Myocyte (in vitro differentiated cells): Measurements from ENCODE around the gene NPBWR2. TPM values are rescaled to one million over a fixed set of nuclear protein-coding genes. Genes with fewer than 3 reads are reported as not detected.
"Not testable (repeated sequence)": the region's sequence is repeated elsewhere in the genome, so short reads cannot be mapped to it uniquely, and the experiment has no call there.

Experiments used
- DNase-seq: peaks from one replicate; pipeline ENCODE4 v3.0.0-alpha.2; 2012; ENCODE audit warnings: low read depth
- total RNA-seq: library from RNA; depleted of rRNA; stranded (reverse); fragments of >200 nt; gene quantifications from 2 replicates; pipeline ENCODE4 v1.2.3, GENCODE V29; 2014

NPBWR2 gene
- total RNA-seq, 1 donor from 2014 or later = not detected

DNA sequence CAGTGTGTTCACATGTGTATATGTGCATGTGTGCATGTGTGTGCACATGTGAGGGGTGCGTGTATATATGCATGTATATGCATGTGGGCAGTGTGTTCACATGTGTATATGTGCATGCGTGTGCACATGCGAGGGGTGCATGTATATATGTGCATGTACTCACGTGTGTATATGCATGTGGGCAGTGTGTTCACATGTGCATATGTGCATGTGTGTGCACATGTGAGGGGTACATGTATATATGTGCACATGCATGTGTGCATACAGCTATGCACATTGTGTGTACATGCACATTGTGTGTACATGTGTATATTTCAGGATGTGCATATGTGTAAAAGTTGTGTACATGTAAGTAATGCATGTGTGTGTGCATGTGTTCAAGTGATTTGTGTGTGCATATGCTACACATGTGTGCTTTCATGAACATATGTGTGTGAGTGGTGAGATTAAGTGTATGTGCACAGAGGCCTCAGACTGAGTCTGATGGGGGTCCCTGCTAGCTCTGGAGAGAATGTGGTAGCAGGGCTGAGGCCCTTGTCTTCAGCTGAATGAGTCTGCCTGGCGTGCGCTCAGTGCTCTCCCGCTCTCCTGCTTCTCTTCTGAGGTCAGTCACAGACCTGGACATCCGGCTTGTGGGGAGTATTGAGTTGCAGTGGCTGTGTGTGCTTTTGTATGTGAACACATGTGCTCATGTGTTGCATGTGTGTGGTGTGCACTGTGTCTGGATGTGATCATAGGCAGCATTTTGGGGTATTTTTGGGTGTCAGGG, 37.0 kb upstream of the NPBWR2 start:
- DNase-seq = no peak

DNA sequence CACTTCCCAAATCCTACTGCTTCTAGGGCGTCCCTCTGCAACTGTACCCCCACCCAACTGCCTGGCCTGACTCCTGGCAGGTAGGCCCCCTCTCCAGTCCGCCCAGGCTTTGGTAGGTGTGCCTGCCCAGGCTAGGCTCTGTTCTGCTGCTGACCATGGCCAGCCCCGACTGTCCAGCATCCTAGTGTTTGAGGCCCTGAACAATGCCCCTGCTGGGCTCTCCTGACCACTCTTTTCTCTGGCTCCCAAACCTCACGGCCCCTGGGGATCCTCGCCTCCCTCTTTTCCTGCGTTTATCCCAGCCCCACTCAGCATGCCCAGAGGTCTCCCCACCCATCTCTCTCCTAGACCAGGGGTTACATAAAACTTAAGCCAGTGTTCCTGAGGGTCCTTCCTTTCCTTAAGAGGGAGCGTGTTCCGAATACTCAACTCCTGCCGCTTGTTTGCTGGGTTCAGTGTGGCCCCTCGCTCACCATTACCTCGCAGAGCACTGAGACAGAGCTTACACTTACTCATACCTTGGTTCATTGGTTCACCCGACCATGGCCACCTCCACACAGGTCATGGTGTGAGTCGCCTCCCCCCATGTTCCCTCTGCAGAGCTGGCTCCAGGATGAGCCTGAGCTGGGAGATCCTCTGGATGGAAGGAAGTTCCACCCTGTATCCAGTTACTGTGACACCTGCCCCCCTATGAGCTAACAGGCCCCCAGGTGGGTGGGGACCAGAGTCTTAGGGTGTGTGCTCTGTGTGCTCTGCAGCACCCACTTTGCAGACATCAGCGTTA, 35.8 kb upstream of the NPBWR2 start:
- DNase-seq = no peak

DNA sequence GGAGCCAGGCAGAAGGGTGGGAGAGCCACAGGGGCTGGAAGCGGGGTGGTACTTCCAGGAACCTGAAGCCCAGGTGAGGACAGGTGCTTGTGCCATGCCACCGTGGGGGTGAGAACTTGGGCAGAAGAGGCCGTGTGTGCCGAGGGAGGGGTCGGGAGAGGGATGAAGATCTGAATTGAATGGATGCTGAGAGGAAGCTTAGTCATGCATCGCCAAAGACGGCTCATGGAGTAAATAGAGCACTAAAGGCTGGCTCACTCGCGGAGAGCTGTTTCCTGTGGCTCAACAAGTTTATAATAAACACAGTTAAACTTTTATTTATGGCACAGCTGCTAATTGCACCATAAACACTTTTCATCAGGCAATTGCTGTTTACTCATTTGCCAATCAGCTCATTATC, 35.2 kb upstream of the NPBWR2 start:
- DNase-seq = no peak

DNA sequence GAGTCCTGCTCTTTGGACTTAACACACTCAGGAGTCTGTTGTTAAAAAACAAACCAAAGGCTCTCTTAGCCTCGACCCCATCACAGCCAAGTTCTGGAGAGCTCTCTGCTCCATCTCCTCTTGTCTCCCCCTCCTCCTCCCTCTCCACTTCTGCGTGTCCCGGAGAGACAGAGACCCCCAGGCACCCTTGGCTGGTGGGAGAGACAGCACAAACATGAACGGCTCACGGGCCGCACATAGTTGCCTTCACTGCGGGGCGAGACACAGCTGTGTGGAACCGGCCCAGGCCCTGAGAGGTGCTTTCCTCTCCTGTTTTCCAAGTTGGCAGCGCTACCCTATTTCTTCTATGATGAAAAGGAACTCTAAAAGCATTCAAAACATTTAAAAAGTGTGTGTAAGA, 33.6 kb upstream of the NPBWR2 start:
- no peak for DNase-seq

DNA sequence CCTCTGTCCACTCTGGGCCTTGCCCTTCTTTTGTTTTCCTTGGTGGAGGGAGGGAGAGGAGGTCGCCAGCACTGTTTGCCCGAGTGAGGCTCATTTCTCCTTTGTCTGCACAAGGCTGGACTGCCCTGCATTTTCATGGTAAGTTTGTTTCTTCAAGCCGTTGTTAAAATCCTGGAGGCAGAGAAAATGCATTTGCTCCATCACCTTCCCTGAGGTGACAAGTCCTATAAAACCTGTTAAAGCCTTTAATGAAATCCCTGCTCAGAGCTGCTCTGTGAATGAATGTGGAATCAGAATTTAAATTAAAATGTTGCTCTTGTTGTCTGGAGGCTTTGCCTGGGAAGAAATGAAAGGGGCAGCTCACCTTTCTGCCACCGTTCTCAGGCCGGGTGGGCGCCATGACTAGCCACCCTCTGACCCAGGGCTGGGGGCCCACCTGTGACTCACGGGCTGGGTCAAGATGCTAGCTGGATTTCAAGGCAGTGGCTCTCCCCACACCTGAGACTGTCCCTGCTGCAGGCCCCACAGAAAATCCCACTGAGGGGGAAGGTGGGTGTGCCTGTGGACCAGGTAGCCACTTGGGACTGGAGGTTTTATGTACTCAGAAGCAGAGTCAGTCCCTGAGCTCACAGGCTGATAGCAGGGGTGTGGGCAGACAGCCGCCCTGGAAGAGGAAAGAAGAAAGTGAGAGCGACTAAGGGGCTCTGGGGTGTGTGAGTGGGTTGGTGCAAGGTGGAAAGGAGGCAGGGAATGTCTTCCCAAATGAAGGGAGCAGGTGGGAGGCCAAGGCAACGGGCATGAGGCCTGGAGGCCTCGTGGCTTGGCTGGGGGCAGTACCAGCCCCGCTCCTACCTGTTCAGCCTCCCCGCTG, 32.9 kb upstream of the NPBWR2 start:
- DNase-seq = no peak

DNA sequence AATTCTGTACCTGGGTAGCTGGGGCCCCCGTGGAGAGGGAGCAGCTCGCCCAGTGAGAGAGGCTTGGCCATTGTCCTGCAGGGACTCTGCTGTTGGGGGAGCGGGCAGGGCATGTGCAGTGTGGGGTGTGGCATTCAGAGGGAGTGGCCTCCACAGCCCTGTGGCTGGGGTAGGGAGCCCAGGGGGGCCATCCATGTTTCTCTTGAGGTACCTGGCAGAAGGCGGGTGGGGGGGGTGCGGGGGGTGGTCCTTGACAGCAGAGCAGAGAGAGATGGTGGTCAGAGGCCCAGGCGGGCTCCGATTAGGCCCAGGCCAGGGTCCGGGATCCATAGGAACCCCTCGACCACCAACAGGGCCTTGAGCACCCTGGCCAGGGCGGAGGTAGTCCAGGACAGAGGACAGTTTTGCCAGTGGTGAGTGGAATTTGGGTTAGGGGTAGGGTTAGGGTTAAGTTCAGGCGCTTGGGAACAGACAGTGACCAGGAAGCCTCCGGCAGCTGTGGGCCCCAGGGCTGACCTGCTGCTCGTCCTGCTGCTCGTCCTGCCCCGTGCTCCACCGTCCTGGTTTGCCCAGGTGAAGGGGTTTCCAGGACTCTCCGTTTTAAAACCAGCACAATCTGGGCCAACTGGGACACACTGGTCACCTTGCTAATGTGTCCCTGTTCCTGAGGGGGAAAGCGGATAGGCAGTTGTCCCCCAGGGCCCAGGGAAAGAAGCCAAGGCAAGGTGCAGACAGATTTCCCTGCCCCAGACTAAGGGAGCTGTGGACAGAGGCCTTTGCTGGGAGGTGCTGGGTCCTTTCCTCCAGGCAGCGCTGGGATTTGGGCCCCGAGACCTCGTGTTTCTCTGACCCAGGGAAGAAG, 32.1 kb upstream of the NPBWR2 start:
- DNase-seq = no peak

DNA sequence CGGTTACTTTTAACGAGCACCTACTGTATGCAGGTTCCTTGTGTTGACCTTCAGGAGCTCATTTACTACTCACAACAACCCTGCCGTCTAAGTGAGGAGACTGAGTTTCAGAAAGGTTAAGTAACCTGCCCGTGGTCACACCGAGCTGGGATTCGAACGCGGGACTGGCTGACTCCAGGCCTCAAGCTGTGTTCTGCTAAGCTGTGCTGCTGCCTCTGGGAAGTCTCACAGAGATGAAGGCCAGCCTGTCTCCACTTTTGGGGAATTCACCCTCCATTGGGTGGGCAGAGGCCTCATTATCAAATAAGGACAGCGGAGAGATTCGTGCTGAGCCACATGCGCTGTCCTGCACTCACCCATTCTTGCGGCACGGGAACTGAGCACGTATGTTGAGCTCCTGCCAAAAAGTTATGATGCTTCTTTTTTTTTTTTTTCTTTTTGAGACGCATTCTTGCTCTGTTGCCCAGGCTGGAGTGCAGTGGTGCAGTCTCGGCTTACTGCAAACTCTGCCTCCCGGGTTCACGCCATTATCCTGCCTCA, 31.0 kb upstream of the NPBWR2 start:
- DNase-seq = no peak

DNA sequence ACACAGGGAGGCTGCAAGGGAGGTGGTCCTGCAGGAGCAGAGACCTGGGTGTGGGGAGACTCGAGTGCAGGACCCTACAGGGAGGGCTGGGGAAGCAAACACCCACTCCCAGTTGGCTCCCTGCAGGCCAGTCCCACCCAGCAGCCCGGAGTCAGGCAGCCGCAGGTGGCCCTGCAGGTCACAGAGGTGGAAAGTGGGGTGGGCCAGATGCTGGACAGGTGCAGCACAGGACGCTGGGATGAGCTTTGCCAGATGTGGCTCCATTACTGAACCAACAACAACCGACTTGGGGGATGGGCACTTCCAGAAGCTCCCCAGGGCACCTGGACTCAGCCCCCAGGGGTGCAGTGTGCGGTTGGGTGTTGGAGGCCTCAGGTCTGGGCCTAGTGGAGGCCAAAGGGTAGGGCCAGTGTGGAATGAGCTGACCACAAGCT, 30.2 kb upstream of the NPBWR2 start:
- no peak for DNase-seq

DNA sequence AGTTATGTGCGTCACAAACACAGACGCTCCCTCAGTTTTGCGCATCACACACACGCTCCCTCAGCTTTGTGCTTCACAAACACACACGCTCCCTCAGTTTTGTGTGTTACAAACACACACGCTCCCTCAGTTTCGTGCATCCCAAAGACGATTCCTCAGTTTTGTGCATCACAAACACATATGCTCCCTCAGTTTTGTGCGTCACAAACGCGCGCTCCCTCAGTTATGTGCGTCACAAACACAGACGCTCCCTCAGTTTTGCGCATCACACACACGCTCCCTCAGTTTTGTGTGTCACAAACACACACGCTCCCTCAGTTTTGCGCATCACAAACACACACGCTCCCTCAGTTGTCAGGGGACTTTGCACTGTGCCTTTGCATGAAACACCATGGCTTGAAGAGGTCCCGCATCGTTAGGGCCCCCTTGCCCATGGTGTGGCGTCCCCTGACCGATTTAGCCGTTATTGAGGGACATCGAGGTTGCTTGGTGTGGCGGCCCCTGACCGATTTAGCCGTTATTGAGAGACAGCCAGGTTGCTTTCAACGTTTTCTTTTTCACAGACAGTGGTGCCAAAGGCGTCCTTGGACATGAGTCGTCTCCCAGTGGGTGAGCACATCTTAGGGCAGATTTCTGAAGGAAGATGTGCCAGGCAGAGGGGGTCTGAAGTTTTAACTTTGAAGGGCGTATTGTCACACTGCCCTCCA, 28.8 kb upstream of the NPBWR2 start:
- DNase-seq = no peak

DNA sequence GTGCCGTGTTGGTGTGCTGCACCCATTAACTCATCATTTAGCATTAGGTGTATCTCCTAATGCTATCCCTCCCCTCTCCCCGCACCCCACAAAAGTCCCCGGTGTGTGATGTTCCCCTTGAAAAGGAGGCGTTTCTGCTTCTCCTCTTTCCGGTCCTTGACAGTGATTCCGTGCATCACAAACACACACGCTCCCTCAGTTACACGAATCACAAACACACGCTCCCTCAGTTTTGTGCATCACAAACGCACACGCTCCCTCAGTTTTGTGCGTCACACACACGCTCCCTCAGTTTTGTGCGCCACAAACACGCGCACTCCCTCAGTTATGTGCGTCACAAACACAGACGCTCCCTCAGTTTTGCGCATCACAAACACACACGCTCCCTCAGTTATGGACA, 27.4 kb upstream of the NPBWR2 start:
- DNase-seq = not testable (repeated sequence)

DNA sequence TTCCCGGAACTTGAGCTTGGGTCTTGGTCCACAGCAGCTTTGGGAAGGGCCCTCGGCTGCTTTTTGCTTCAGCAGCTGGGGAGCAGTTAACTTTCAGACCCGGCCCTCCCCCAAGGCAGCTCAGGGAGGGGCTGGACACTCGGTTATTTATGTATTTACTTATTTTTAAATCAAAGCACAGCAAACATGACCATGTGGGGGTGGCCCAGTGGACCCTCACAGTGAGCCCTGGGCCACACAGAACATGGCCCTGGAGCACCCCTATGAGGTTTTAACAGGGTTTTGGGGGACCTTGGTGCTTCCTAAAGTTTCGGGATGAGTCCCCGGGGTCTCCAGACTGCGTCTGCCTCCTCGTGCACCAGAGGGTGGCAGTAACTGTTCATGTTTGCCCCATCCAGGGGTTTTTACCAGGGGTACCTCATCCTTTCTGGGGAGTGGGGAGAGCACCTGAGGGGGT, 26.6 kb upstream of the NPBWR2 start:
- no peak for DNase-seq

DNA sequence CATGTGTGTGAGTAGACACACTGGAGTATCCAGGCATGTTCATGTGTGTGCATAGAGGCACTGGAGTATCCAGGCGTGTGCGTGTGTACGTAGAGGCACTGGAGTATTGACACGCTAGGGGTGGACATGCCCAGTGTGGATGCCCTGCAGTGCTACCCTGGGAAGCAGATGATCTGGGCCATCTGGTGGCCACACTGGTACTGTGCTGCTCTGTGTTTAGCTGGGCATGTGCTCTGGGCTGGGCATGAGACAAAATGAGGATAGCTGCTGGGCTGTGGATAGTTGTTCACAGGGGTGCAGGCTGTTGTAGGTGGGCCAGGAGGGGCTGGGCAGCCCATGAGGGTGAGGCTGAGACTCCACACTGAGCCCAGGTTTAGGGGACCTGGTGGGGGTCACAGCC, 24.0 kb upstream of the NPBWR2 start:
- DNase-seq = no peak

DNA sequence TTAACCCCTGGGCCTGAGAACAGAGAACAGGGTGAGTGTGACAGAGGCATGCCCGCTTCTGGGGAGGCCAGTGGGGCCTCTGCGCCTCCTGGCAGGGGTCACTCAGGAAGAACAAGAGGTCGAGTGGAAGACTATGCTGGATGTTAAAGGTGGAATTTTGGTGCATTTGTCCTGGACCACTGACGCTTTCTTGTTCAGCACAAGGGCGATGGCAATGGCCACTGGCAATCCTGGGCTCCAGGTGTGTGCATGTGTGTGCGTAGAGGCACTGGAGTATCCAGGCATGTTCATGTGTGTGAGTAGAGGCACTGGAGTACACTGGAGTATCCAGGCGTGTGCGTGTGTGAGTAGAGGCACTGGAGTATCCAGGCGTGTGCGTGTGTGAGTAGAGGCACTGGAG, 23.5 kb upstream of the NPBWR2 start:
- DNase-seq = no peak

DNA sequence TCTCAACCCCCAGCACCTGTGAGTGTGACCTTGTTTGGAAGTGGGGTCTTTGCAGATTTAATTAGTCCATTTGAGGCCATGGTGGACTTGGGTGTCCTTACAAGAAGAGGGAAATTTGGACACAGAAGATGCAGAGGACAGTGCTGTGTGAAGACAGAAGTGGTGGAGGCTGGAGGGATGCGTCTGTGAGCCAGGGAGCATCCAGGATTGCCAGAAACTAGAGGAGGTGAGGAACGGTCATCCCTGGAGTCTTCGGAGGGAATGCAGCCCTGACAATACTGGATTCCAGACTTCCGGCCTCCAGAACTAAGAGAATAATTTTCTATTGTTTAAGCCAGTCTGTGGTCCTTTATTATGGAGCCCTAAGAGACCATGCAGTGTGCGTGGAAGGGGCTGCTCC, 22.9 kb upstream of the NPBWR2 start:
- DNase-seq = no peak

DNA sequence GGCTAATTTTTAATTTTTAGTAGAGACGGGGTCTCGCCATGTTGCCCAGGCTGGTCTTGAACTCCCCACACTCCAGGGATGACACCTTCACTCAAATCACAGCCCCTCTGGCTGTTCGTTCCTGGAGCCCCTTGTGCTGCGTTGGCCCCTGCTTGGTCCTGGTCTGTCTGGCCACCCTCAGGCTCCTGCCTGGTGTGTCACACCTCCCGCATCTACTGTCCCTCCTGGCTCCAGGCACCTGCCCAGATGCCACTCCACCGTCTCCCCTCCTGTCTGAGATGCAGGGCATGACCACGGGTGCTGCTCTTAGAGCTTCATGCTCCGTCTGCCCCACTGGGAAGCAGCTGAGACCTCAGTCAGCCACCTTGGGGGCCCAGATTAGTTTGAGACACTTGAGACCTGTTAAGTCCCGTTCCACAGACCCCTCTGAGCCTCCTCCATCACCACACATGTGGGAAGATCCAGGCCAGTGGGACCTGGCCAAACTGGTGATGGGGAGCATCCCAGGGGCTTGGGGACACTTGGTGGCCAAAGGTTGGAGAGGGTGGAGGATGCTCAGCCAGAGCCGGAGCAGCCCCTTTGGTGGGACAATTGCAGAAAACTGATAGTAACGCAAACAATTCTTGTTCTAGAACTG, 21.9 kb upstream of the NPBWR2 start:
- no peak for DNase-seq

DNA sequence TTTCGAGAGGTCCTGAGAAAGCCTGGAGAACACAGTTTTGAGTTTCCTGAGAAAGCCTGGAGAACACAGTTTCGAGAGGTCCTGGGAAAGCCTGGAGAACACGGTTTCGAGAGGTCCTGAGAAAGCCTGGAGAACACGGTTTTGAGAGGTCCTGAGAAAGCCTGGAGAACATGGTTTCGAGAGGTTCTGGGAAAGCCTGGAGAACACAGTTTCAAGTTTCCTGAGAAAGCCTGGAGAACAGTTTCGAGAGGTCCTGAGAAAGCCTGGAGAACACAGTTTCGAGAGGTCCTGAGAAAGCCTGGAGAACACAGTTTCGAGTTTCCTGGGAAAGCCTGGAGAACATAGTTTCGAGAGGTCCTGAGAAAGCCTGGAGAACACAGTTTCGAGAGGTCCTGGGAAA, 16.2 kb upstream of the NPBWR2 start:
- not testable (repeated sequence) for DNase-seq

DNA sequence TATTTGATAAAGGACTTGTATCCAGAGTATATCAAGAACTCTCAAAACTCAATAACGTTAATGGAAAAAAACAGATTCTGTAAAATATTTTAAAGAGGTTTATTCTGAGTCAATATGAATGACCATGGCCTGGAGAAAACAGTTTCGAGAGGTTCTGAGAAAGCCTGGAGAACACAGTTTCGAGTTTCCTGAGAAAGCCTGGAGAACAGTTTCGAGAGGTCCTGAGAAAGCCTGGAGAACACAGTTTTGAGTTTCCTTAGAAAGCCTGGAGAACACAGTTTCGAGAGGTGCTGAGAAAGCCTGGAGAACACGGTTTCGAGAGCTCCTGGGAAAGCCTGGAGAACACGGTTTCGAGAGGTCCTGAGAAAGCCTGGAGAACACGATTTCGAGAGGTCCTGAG, 15.6 kb upstream of the NPBWR2 start:
- not testable (repeated sequence) for DNase-seq

DNA sequence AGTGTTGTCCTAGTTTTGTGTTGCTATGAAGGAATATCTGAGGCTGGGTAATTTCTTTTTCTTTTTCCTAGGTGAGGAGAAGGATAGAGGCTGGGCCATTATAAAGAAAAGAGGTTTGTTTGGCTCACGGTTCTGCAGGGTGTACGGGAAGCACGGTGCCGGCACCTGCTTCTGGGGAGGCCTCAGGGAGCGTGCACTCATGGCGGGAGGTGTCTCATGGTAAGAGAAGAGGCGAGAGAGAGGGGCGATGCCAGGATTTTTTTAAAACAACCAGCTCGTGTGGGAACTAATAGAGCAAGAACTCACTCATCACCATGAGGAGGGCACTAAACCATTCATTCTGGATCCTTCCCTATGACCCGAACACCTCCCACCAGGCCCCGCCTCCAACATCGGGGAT, 14.2 kb upstream of the NPBWR2 start:
- no peak for DNase-seq

DNA sequence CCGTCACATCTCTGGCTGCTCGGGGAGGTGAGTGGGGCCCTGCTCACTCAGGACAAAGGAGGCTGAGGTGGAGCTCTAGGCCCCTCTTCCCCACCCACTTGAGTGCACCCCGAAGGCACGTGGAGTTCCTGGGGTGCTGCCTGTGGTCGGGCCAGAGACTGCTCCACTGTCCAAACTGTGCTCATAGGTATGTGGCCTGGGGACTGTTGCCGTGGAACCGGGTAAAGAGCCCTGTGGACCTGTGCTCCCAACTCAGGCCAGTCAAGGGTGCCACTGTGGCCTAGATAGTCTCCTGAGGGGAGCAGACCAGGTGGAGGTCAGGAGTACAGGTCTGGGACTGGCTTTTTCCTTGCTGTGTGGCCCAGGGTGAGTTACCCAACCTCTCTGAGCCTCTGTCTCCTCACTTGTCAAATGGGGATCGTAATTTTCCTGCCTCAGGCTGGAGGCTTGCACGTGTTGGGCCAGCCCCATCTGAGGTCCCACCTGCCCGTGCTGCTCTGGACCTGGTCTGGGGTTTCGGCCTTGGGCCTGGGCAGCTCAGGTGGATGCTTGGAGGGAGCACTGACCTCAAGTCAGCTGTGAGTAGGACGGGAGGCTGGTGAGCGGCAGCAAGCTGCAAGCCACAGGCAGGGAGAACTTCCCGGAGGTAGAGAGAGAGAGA, 12.4 kb upstream of the NPBWR2 start:
- DNase-seq = no peak
